ENCODE results near the gene NPAS1. TPM values are rescaled to one million over a fixed set of nuclear protein-coding genes. Genes with fewer than 3 reads are reported as not detected.

The NPAS1 gene
- polyA plus RNA-seq, 1 donor (not counting 4 experiments of a cell fraction or from before 2014, with no cell fraction given): 0.42 TPM

DNA sequence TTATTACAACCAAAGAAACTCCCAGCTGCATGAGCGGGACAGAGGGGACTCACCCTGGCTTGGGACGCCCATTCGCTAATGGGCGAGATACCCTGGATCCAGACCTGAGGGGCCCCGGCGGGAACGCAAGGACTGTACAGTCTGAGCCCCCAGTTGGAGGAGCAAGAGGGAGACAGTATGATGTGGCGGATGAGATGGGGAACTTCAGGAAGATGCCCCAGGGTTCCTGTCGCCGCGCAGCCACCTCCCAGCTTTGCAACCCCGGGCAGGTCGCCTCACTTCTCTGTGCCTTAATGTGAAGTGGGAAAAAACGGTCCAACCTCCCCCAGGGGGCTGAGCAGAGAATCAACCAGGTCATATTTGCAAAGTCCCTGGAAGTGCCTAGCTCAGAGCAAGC is 2.5 kb downstream of the NPAS1 start:
- Histone ChIP-seq H3K4me1 (ENCODE audit: control insufficient read depth, extremely low read depth, insufficient read depth, low read length) (peaks cover 2% of the 10 kb centered on the region), H3K79me2 (ENCODE audit: control insufficient read depth, insufficient read depth, low read length) (no peaks in the 10 kb centered on the region), H3K4me3 (ENCODE audit: control insufficient read depth in 2 of 3, extremely low read depth in 1 of 3, insufficient read depth in 2 of 3, low read depth in 1 of 3, low read length in 3 of 3) (no peak overlapping the region), H3K9me1 (ENCODE audit: control insufficient read depth, extremely low read depth, insufficient read depth, low read length) (no peaks in the 10 kb centered on the region), H2AFZ (ENCODE audit: control insufficient read depth, low read length) (no peak overlapping the region), H3K9me3 (ENCODE audit: control insufficient read depth, low read depth, low read length) (no peaks in the 10 kb centered on the region), H3K36me3 (ENCODE audit: control insufficient read depth in 2 of 2, extremely low read depth in 1 of 2, insufficient read depth in 2 of 2, low read length in 2 of 2) (no peaks in the 10 kb centered on the region), H3K9ac (ENCODE audit: control insufficient read depth, extremely low read depth, insufficient read depth, low read length) (no peak overlapping the region), H3K27me3 (ENCODE audit: control insufficient read depth, extremely low read depth, insufficient read depth, low read length) (peaks cover 59% of the 10 kb centered on the region), H3K4me2 (ENCODE audit: control insufficient read depth, extremely low read depth, insufficient read depth, low read depth, low read length) (no peak overlapping the region), H4K20me1 (ENCODE audit: control insufficient read depth, extremely low read depth, insufficient read depth, low read length) (no peaks in the 10 kb centered on the region), H3K27ac (ENCODE audit: control insufficient read depth, insufficient read depth, low read length) (no peak overlapping the region)
- DNase-seq (ENCODE audit: low read depth, low spot score): no peak
- TF ChIP-seq, protein P1, sequence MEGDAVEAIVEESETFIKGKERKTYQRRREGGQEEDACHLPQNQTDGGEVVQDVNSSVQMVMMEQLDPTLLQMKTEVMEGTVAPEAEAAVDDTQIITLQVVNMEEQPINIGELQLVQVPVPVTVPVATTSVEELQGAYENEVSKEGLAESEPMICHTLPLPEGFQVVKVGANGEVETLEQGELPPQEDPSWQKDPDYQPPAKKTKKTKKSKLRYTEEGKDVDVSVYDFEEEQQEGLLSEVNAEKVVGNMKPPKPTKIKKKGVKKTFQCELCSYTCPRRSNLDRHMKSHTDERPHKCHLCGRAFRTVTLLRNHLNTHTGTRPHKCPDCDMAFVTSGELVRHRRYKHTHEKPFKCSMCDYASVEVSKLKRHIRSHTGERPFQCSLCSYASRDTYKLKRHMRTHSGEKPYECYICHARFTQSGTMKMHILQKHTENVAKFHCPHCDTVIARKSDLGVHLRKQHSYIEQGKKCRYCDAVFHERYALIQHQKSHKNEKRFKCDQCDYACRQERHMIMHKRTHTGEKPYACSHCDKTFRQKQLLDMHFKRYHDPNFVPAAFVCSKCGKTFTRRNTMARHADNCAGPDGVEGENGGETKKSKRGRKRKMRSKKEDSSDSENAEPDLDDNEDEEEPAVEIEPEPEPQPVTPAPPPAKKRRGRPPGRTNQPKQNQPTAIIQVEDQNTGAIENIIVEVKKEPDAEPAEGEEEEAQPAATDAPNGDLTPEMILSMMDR (optimal IDR thresholded peaks at IDR 0.05 in 1 of 3, IDR thresholded peaks at IDR 0.05 in 1 of 3, conservative IDR thresholded peaks at IDR 0.05 in 1 of 3; ENCODE audit: extremely low read depth in 1 of 3, insufficient read depth in 2 of 3, low read length in 3 of 3): no peak
- TF ChIP-seq EZH2 (IDR thresholded peaks at IDR 0.05; ENCODE audit: low read length): peak; percentile 13
- no peak for FAIRE-seq
- dilution Hi-C loops (cut with MboI; ENCODE audit: extremely low pct_ligation_motif_present, low sequenced_read_pairs): no loop called here

DNA sequence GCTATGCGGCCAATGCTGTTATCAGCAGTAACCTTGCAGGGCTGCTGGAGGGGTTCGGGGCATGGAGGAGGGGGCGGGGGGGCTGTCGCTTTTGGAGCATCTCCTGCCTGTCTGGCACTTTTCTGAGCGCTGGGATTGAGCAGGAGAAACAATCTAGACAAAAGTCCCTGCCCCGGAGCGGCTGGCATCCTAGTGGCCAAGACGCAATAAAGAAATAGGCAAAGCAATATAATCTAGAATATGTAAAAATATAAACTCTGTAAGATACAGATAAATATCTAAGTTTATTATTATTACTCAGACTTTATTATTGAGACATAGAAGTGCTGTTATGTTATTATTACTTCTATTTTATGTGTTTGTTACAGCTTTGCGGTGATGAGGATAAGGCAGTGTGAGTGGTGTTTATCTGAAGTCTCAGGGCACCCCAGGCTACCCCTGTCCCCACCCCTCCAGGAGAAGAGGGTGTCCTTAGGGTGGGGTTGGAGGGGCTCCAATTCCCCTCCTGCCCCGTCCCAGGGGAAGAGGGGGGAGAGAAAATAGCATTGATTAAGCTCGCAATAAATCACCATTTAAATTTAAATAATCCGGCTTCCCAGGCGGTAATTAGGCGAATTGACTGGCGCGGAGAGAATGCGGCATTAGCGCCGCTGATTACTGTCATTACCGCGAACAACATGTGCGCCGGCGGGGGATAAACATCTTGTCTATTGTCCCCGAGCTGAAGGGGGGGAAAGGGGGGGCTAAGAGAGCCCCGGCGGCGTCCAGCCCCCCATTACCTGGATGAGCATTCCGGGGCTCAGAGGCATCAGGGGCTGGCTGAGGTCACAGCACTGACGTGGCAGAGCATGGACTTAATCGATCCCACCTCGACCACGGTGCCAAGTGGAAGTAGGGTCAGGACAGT is 3.2 kb downstream of the NPAS1 start:
- Histone ChIP-seq H4K20me1 (ENCODE audit: control insufficient read depth, extremely low read depth, insufficient read depth, low read length) (no peaks in the 10 kb centered on the region), H3K4me2 (ENCODE audit: control insufficient read depth, extremely low read depth, insufficient read depth, low read depth, low read length) (no peak overlapping the region), H3K9me1 (ENCODE audit: control insufficient read depth, extremely low read depth, insufficient read depth, low read length) (no peaks in the 10 kb centered on the region), H3K27me3 (ENCODE audit: control insufficient read depth, extremely low read depth, insufficient read depth, low read length) (peaks cover 63% of the 10 kb centered on the region), H3K27ac (ENCODE audit: control insufficient read depth, insufficient read depth, low read length) (no peak overlapping the region), H3K9ac (ENCODE audit: control insufficient read depth, extremely low read depth, insufficient read depth, low read length) (no peak overlapping the region), H3K4me1 (ENCODE audit: control insufficient read depth, extremely low read depth, insufficient read depth, low read length) (peaks cover 2% of the 10 kb centered on the region), H3K9me3 (ENCODE audit: control insufficient read depth, low read depth, low read length) (no peaks in the 10 kb centered on the region), H3K79me2 (ENCODE audit: control insufficient read depth, insufficient read depth, low read length) (no peaks in the 10 kb centered on the region), H3K4me3 (ENCODE audit: control insufficient read depth in 2 of 3, extremely low read depth in 1 of 3, insufficient read depth in 2 of 3, low read depth in 1 of 3, low read length in 3 of 3) (no peak overlapping the region), H3K36me3 (ENCODE audit: control insufficient read depth in 2 of 2, extremely low read depth in 1 of 2, insufficient read depth in 2 of 2, low read length in 2 of 2) (no peaks in the 10 kb centered on the region), H2AFZ (ENCODE audit: control insufficient read depth, low read length) (no peak overlapping the region)
- DNase-seq (ENCODE audit: low read depth, low spot score): no peak
- peak; percentile 94 for TF ChIP-seq EZH2 (IDR thresholded peaks at IDR 0.05; ENCODE audit: low read length)
- TF ChIP-seq, protein P1 (optimal IDR thresholded peaks at IDR 0.05 in 1 of 3, IDR thresholded peaks at IDR 0.05 in 1 of 3, conservative IDR thresholded peaks at IDR 0.05 in 1 of 3; ENCODE audit: extremely low read depth in 1 of 3, insufficient read depth in 2 of 3, low read length in 3 of 3): no peak
- dilution Hi-C loops (cut with MboI; ENCODE audit: extremely low pct_ligation_motif_present, low sequenced_read_pairs): no loop called here
- FAIRE-seq: no peak
